Right atrium auricular region (tissue), 2 donors: ENCODE data around the gene SMG6. TPM values are rescaled to one million over a fixed set of nuclear protein-coding genes. Genes with fewer than 3 reads are reported as not detected.

Source experiments
- DNase-seq: peaks from one replicate; pipeline ENCODE4 v3.0.0-alpha.2; 2019; ENCODE audit warnings: low spot score
- H3K27ac ChIP-seq, 2 donors: fragments of 200-600 bp; sonication (generic); 1 replicate in 1 of 2; 2 replicates in 1 of 2; pipeline ENCODE4 v1.5.1; 2016 to 2019
- H3K27me3 ChIP-seq, 2 donors: fragments of 200-600 bp; sonication (generic); one replicate each; pipeline versions ENCODE4 v1.5.1 to v1.6.0; 2017 to 2019
- H3K36me3 ChIP-seq: fragments of 200-600 bp; sonication (generic); one replicate; pipeline ENCODE4 v1.5.1; 2016
- H3K4me1 ChIP-seq, 2 donors: fragments of 200-600 bp; sonication (generic); one replicate each; pipeline versions ENCODE4 v1.5.1 to v1.6.0; 2017 to 2019
- H3K4me3 ChIP-seq, 2 donors: fragments of 200-600 bp; sonication (generic); 1 replicate in 1 of 2; 2 replicates in 1 of 2; pipeline ENCODE4 v1.5.1; 2017 to 2019; ENCODE audit warnings: mild to moderate bottlenecking in 1 of 2, moderate library complexity in 1 of 2
- H3K9me3 ChIP-seq, 2 donors: fragments of 200-600 bp; sonication (generic); one replicate each; pipeline ENCODE4 v1.5.1; 2019
- total RNA-seq, 2 donors: library from RNA; depleted of rRNA; stranded (reverse); fragments of >200 nt; gene quantifications; one replicate each; pipeline ENCODE4 v1.1.0, GENCODE V29; 2016
- TF ChIP-seq, protein P1 (sequence below), 2 donors: fragments of 200-600 bp; sonication (generic); IDR thresholded peaks; one replicate each; pipeline ENCODE4 v1.5.1; 2019; ENCODE audit warnings: antibody characterized with exemption in 2 of 2

The SMG6 gene
- total RNA-seq, 2 donors from 2014 or later: 18.2 to 29.3 TPM

DNA sequence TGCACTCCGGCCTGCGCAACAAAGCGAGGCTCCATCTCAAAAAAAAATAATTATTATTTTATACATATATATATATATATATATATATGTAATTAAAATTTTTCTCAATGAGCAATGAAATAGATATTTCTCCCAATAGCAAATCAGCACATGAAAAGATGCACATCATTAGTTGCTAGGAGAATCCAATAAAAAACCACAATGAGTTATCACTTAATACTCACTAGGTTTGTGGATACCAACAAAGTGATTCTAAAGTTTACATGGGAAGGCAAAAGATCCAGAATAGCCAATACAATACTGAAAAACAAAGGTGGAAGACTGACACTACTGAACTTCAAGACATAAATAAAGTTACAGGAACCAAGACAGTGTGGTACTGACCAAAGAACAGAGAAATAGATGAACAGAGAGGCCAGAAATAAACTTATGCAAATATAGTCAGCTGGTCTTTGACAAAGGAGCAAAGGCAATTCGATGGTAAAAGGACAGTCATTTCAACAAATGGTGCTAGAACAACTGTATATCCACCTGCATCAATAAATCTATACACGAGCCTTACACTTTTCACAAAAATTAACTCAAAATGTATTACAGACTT is 13.6 kb downstream of the SMG6 start:
- Histone ChIP-seq H3K27ac (no peak overlapping the region), H3K4me3 (no peak overlapping the region), H3K9me3 (no peaks in the 10 kb centered on the region), H3K27me3 (no peaks in the 10 kb centered on the region), H3K36me3 (peaks cover 70% of the 10 kb centered on the region), H3K4me1 (no peaks in the 10 kb centered on the region)
- no peak for DNase-seq
- TF ChIP-seq, protein P1, sequence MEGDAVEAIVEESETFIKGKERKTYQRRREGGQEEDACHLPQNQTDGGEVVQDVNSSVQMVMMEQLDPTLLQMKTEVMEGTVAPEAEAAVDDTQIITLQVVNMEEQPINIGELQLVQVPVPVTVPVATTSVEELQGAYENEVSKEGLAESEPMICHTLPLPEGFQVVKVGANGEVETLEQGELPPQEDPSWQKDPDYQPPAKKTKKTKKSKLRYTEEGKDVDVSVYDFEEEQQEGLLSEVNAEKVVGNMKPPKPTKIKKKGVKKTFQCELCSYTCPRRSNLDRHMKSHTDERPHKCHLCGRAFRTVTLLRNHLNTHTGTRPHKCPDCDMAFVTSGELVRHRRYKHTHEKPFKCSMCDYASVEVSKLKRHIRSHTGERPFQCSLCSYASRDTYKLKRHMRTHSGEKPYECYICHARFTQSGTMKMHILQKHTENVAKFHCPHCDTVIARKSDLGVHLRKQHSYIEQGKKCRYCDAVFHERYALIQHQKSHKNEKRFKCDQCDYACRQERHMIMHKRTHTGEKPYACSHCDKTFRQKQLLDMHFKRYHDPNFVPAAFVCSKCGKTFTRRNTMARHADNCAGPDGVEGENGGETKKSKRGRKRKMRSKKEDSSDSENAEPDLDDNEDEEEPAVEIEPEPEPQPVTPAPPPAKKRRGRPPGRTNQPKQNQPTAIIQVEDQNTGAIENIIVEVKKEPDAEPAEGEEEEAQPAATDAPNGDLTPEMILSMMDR (IDR thresholded peaks at IDR 0.05): no peak

DNA sequence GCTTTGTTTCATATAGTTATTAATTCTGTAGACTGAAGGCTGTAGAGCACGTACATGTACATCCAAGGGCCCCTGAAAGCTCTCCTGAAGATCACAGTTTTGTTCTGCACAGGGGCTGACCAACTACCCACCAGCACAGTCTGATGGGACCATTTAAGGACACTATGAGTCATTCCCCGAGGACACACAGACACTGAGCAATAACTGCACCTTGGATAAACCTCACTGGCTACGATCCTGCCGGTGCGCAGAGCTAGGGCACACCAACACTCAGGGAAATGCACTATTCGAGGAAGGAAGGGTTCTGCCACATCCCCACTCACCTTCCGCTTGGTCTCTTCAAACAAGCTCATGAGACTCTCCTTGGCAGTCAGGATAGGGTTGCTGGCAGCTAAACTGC is 20.3 kb downstream of the SMG6 start:
- peaks cover 74% of the 10 kb centered on the region for H3K36me3 ChIP-seq
- no peaks in the 10 kb centered on the region for H3K9me3 ChIP-seq
- TF ChIP-seq, protein P1 (IDR thresholded peaks at IDR 0.05): no peak
- no peak overlapping the region for H3K4me3 ChIP-seq
- H3K27ac ChIP-seq: no peak overlapping the region
- H3K27me3 ChIP-seq: no peaks in the 10 kb centered on the region
- no peaks in the 10 kb centered on the region for H3K4me1 ChIP-seq
- DNase-seq: no peak

DNA sequence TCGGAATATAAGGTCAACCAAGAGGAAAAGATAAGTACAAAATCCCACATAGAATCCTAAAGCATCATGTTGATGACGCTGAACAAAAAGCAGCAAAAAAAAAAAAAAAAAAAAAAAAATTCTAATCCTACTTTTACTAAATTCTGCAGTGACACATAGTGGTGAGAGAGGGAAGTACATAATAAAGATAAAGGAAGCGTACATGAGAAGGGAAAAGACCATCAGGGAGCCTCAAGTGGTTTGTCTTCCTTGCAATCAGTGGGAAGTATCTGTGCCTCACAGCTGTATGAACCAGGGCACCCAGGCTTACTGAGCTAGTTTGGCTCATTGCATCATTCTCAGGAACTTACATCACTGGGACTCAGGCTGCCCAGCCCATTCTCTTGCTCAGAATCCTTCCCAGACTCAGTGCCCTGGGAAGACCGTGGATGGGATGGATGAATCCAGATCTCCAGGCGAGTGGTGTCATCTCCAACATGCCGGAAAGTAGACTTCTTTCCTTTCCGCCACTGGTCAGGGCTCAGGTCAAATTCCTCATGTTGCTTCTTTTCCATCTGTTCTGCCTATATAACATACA is 21.2 kb downstream of the SMG6 start:
- no peaks in the 10 kb centered on the region for H3K4me1 ChIP-seq
- TF ChIP-seq, protein P1 (IDR thresholded peaks at IDR 0.05): peak in 1 of 2 donors; percentile 67
- no peaks in the 10 kb centered on the region for H3K9me3 ChIP-seq
- no peaks in the 10 kb centered on the region for H3K27me3 ChIP-seq
- DNase-seq: no peak
- peaks cover 66% of the 10 kb centered on the region for H3K36me3 ChIP-seq
- no peak overlapping the region for H3K4me3 ChIP-seq
- H3K27ac ChIP-seq: no peak overlapping the region

DNA sequence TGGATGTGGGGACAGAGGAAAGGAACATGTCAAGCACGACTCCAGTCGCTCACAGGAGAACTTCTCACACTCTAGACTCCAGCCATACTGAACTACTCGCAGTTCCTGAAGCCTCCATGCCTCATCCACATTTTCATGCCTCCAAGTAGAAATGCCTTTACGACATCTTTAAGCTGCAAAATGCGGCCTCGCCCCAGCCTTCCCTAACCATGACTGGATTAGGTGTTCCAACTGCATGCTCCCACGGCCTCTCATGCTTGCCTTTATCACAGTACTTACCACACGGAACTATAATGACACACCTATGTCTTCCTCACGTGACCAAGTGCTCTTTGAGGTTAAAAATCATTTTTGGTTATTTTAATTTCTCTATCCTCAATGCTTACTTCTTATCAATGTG is 23.9 kb downstream of the SMG6 start:
- Histone ChIP-seq H3K9me3 (no peaks in the 10 kb centered on the region), H3K27ac (no peak overlapping the region), H3K36me3 (peaks cover 52% of the 10 kb centered on the region)

DNA sequence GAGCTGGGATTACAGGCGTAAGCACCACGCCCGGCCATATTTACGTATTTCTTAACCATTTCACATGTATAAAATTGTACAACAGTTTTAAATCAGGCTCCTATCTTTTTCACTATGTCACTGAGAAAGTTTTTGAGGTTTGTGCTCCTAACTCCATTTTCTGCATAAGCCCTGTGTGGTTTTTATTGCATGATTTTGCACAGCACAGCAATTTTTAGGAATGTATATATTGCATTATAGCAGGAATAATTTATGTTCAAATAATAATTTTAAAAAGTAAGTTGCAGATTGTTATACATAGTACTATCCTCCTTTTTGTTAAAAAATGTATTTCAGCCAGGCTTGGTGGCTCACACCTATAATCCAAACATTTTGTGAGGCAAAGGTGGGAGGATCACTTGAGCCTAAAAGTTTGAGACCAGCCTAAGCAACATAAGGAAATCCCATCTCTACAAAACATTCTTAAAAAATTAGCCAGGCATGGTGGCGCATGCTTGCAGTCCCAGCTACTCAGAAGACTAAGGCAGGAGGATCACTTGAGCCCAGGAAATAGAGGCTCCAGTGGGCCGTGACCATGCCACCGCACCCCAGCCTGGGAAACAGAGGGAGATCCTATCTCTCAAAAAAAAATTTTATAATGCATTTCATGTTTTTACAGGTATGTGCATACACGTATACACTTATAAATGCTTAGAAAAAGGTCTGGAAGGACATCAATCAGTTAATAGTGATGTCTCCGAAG is 26.0 kb downstream of the SMG6 start:
- TF ChIP-seq, protein P1 (IDR thresholded peaks at IDR 0.05): no peak
- DNase-seq: no peak
- Histone ChIP-seq H3K4me1 (no peaks in the 10 kb centered on the region), H3K4me3 (no peak overlapping the region), H3K9me3 (no peaks in the 10 kb centered on the region), H3K27me3 (no peaks in the 10 kb centered on the region), H3K36me3 (peaks cover 32% of the 10 kb centered on the region), H3K27ac (no peak overlapping the region)

More for the DNA sequence above, 23.9 kb downstream of the SMG6 start:
- Histone ChIP-seq H3K4me3 (no peak overlapping the region), H3K4me1 (no peaks in the 10 kb centered on the region), H3K27me3 (no peaks in the 10 kb centered on the region)
- TF ChIP-seq, protein P1 (IDR thresholded peaks at IDR 0.05): no peak
- DNase-seq: no peak
